Esophagus muscularis mucosa (tissue), 4 donors: ENCODE data around the gene L2HGDH. TPM values are rescaled to one million over a fixed set of nuclear protein-coding genes. Genes with fewer than 3 reads are reported as not detected.
"Not testable (repeated sequence)": the region's sequence is repeated elsewhere in the genome, so short reads cannot be mapped to it uniquely, and the experiment has no call there.

Experiments
- DNase-seq: peaks from one replicate; pipeline ENCODE4 v3.0.0-alpha.2; 2017; ENCODE audit errors: extremely low spot score
- H3K27ac ChIP-seq, 4 donors: fragments of 200-600 bp; sonication (generic); replicated peaks in 1 of 4; 1 replicate in 3 of 4; 2 replicates in 1 of 4; pipeline ENCODE4 v1.5.1; 2016 to 2019; ENCODE audit warnings: mild to moderate bottlenecking in 1 of 4
- H3K27me3 ChIP-seq, 4 donors: fragments of 200-600 bp; sonication (generic); one replicate each; pipeline versions ENCODE4 v1.5.1 to v1.6.0; 2016 to 2019
- H3K36me3 ChIP-seq, 4 donors: fragments of 200-600 bp; sonication (generic); one replicate each; pipeline ENCODE4 v1.5.1; 2016 to 2019
- H3K4me1 ChIP-seq, 4 donors: fragments of 200-600 bp; sonication (generic); one replicate each; pipeline ENCODE4 v1.5.1; 2016 to 2019
- H3K4me3 ChIP-seq, 4 donors: fragments of 200-600 bp; sonication (generic); 1 replicate in 2 of 4; 2 replicates in 2 of 4; pipeline ENCODE4 v1.5.1; 2016 to 2019; ENCODE audit warnings: mild to moderate bottlenecking in 4 of 4, moderate library complexity in 1 of 4
- H3K9me3 ChIP-seq, 4 donors: fragments of 200-600 bp; sonication (generic); 1 replicate in 3 of 4; 2 replicates in 1 of 4; pipeline ENCODE4 v1.5.1; 2016 to 2019
- CTCF ChIP-seq, 3 experiments: fragments of 200-600 bp in 2 of 3; fragments of 450-650 bp in 1 of 3; sonication (generic) in 2 of 3; IDR thresholded peaks; one replicate each; pipeline ENCODE4 v1.5.1; 2017 to 2019; ENCODE audit warnings: antibody characterized with exemption in 3 of 3, mild to moderate bottlenecking in 2 of 3, moderate library complexity in 1 of 3
- EP300 ChIP-seq: sonication (generic); formaldehyde crosslinking; IDR thresholded peaks from one replicate; pipeline ENCODE4 v1.6.1; 2017; ENCODE audit warnings: antibody characterized with exemption
- POLR2A ChIP-seq: fragments of 450-650 bp; IDR thresholded peaks from one replicate; pipeline ENCODE4 v1.6.1; 2017; ENCODE audit warnings: antibody characterized with exemption, moderate library complexity, mild to moderate bottlenecking, low read depth
- POLR2AphosphoS5 ChIP-seq, 2 donors: sonication (generic); formaldehyde crosslinking; IDR thresholded peaks; one replicate each; pipeline ENCODE4 v1.6.1; 2017; ENCODE audit warnings: antibody characterized with exemption in 2 of 2
- WGBS: methylation state at CpG from one replicate; pipeline ENCODE4 v1.1.5; 2018; 5-methylcytosine and 5-hydroxymethylcytosine counted together
- intact Hi-C: fragments of 100-400 bp; cut with DNase I; formaldehyde crosslinking; loops from one replicate; pipeline ENCODE4 v1.15.1; 2023
- total RNA-seq, 4 donors: library from RNA; depleted of rRNA; stranded (reverse); fragments of >200 nt; gene quantifications; one replicate each; pipeline versions ENCODE4 v1.1.0 to v1.2.1, GENCODE V29; 2016

L2HGDH gene
- total RNA-seq, 4 donors from 2014 or later = 4.0 to 12.2 (median 7.7) TPM

DNA sequence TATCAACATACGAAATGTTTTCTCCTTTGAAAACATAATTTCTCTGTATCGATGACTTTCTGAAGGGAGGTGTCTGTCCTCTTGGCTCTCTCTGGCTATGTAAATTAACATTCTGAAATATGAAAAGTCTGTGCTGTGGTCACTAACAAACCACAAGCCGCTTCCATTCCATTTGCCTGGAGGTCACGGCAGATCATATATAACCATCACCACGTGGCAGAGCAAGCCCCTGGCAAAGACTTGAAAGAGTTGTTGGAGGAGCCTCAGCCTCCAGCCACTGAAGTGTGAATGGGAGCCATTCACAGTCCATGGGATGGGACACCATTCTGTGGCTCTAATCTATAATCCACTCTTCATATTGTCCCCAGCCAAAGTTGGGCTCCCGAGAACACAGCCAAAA is 45.1 kb upstream of the L2HGDH start:
- H3K27me3 ChIP-seq = no peaks in the 10 kb centered on the region
- no peak overlapping the region for H3K4me3 ChIP-seq
- intact Hi-C loops = no loop called here
- H3K27ac ChIP-seq = no peak overlapping the region
- WGBS = 73% methylated on average over 6 of the region's 6 CpGs
- no peaks in the 10 kb centered on the region for H3K9me3 ChIP-seq
- DNase-seq = no peak
- TF ChIP-seq EP300 (no peak), POLR2AphosphoS5 (IDR thresholded peaks at IDR 0.05) (no peak), CTCF (IDR thresholded peaks at IDR 0.05) (no peak), POLR2A (no peak)
- H3K4me1 ChIP-seq = no peaks in the 10 kb centered on the region
- H3K36me3 ChIP-seq = peaks cover 0 to 10% (median 0%) of the 10 kb centered on the region in 4 donors

DNA sequence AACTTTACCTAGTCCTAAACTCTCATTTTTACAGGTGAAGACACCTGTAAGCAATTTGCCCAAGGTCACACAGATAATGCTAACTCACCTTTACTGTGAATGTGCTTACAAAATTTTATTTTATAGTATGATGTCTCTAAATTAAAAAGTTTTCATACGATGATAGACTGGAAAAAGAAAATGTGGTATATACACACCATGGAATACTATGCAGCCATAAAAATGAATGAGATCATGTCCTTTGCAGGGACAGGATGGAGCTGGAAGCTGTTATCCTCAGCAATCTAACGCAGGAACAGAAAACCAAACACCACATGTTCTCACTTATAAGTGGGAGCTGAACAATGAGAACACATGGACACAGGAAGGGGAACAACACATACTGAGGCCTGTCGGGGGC is 44.3 kb upstream of the L2HGDH start:
- intact Hi-C loops, DNase-seq, H3K9me3 ChIP-seq, H3K4me1 ChIP-seq, H3K4me3 ChIP-seq, H3K27ac ChIP-seq, H3K27me3 ChIP-seq: not testable (repeated sequence)
- WGBS = 85% methylated on average over 3 of the region's 3 CpGs
- peaks cover 0 to 10% (median 0%) of the 10 kb centered on the region in 4 donors for H3K36me3 ChIP-seq

DNA sequence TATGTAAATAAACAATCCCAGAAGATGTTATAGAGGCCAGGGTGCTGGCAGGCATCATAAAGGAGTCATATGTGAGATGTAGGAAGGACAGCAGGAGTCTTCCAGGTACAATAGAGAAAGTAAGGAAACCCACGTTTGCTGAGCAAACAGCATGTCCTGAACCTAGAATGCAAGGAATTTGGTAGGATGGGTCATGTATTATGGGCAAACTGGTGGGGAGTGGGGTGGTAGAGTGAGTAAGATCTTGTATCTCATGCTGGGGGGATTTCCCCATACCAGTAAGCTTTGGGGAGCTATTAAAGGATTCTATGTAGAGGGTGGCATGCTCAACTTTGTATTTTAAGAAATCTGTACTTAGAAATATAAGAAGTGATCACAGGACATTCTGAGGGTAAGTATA is 43.7 kb upstream of the L2HGDH start:
- no peak for TF ChIP-seq EP300
- no peak for TF ChIP-seq POLR2A
- no peak for TF ChIP-seq POLR2AphosphoS5 (IDR thresholded peaks at IDR 0.05)
- TF ChIP-seq CTCF (IDR thresholded peaks at IDR 0.05) = no peak
- H3K9me3 ChIP-seq = no peaks in the 10 kb centered on the region
- no peak overlapping the region for H3K4me3 ChIP-seq
- H3K4me1 ChIP-seq = peaks cover 0 to 4% (median 2%) of the 10 kb centered on the region in 4 donors
- DNase-seq = no peak
- intact Hi-C loops = no loop called here
- H3K27me3 ChIP-seq = no peaks in the 10 kb centered on the region
- H3K36me3 ChIP-seq = peaks cover 0 to 10% (median 0%) of the 10 kb centered on the region in 4 donors
- no peak overlapping the region for H3K27ac ChIP-seq
- WGBS = 71% methylated on average over 1 of the region's 1 CpG

DNA sequence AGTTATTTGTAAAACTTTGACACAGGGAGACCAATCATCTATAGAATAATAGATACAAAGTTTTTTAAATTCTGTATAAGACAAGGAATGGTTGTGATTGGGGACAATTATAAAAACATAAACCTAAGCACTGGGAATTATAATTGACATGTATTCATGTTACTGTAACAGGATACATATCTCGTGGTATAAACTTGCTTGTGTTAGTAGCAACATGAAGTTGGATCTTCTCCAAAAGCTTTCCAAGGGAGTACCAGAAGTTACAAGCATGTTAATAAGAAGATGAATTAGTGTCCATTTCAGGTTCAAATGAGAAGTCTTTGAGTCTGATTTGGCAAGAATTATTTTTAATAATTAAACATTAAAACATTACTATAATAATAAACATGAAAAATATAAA is 42.5 kb upstream of the L2HGDH start:
- Histone ChIP-seq H3K27me3 (no peaks in the 10 kb centered on the region), H3K9me3 (no peaks in the 10 kb centered on the region), H3K36me3 (peaks cover 0 to 10% (median 0%) of the 10 kb centered on the region in 4 donors), H3K4me3 (no peak overlapping the region), H3K4me1 (peaks cover 0 to 4% (median 2%) of the 10 kb centered on the region in 4 donors), H3K27ac (no peak overlapping the region)
- intact Hi-C loops = no loop called here
- TF ChIP-seq CTCF (IDR thresholded peaks at IDR 0.05) (no peak), EP300 (no peak), POLR2A (no peak), POLR2AphosphoS5 (IDR thresholded peaks at IDR 0.05) (no peak)
- no peak for DNase-seq
- 0% methylated on average over 1 of the region's 1 CpG for WGBS

GRCh38 chr14:50353126-50353525 is 41.1 kb upstream of the L2HGDH start:
- no peaks in the 10 kb centered on the region for H3K27me3 ChIP-seq
- WGBS = 84% methylated on average over 4 of the region's 4 CpGs
- no peak overlapping the region for H3K4me3 ChIP-seq
- H3K27ac ChIP-seq = no peak overlapping the region
- H3K9me3 ChIP-seq = no peaks in the 10 kb centered on the region
- intact Hi-C loops = no loop called here
- H3K36me3 ChIP-seq = peaks cover 0 to 7% (median 0%) of the 10 kb centered on the region in 4 donors
- peaks cover 0 to 9% (median 3%) of the 10 kb centered on the region in 4 donors for H3K4me1 ChIP-seq
- no peak for TF ChIP-seq CTCF (IDR thresholded peaks at IDR 0.05)
- DNase-seq = no peak
